ENCODE data around the gene ZNF335.

DNA sequence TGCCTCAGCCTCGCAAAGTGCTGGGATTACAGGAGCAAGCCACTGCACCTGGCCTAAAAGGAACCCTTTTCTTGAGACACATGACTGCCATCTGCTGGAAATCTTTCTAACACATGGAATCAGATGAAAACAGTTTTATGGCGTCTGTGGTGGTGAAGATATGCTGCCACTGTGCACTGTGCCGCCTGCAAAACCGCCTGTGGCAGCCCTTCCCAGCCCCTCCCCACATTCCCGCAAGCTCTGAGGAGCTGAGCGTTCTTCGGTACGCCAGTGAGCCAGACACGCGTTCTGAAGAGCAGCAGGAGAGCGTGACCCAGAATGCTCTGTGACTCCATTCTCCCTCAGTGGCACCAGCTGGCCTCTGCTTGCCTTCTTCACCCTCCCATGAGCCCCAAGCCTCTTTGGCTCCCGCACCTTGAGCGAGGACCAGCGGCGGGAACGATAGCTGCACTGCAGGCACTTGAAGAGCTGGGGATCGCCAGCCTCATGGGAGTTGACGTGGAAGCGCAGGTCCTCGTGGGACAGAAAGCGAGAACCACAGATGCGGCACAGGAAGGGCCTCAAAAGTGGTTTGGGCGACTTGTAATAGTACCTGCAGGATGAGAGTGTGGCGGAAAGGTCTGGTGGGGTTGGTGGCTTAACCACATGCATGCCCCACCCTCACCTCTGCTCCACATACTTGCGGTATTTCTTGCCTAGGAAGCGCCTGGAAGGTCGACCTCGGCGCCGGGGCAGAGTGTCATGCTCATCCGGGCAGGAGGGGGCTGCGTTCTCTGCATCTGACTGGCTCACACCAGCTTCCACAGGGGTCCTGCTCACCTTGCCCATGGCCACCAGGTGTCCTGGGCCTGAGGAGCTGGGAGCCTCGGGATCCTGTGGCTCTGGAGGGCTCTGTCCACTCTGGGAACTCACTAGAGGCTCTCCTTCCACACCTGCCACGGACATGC, 8.7 kb downstream of the ZNF335 start:
- TF ChIP-seq EZH2 (IDR thresholded peaks at IDR 0.05; ENCODE audit: insufficient read depth, poor library complexity, severe bottlenecking): no peak
- no peak for TF ChIP-seq EZH2phosphoT487 (IDR thresholded peaks at IDR 0.05; ENCODE audit: insufficient read depth, low read depth)
